ENCODE data around the gene TAGLN. TPM values are rescaled to one million over a fixed set of nuclear protein-coding genes. Genes with fewer than 3 reads are reported as not detected.

Gene TAGLN
- 806 TPM for polyA plus RNA-seq
- long read RNA-seq, donor 1, transcript TAGLN-202 (5 exons, 928 nt) = major isoform, 207 of 264 reads
- long read RNA-seq, donor 1, transcript TAGLN-207 (4 exons, 2,166 nt) = minor isoform, 14 of 264 reads
- long read RNA-seq, donor 1, partial matches to known transcripts = 35 of 264 reads
- long read RNA-seq, donor 1, other reads (novel, unspliced or antisense) = 5 of 264 reads
- long read RNA-seq, donor 2, transcript TAGLN-202 (5 exons, 928 nt) = major isoform, 245 of 326 reads
- long read RNA-seq, donor 2, transcript TAGLN-207 (4 exons, 2,166 nt) = minor isoform, 34 of 326 reads
- long read RNA-seq, donor 2, partial matches to known transcripts = 41 of 326 reads
- long read RNA-seq, donor 2, other reads (novel, unspliced or antisense) = 5 of 326 reads
- long read RNA-seq, donor 3 = 0 reads
- long read RNA-seq, donor 4, partial matches to known transcripts = 0 of 2 reads
- long read RNA-seq, donor 4, other reads (novel, unspliced or antisense) = 0 of 2 reads
- long read RNA-seq, donor 5, transcript TAGLN-207 (4 exons, 2,166 nt) = minor isoform, 30 of 484 reads
- long read RNA-seq, donor 5, transcript TAGLN-202 (5 exons, 928 nt) = major isoform, 361 of 484 reads
- long read RNA-seq, donor 5, partial matches to known transcripts = 85 of 484 reads
- long read RNA-seq, donor 5, other reads (novel, unspliced or antisense) = 6 of 484 reads
- long read RNA-seq, donor 6, transcript TAGLN-207 (4 exons, 2,166 nt) = minor isoform, 35 of 439 reads
- long read RNA-seq, donor 6, transcript TAGLN-202 (5 exons, 928 nt) = major isoform, 323 of 439 reads
- long read RNA-seq, donor 6, partial matches to known transcripts = 78 of 439 reads
- long read RNA-seq, donor 6, other reads (novel, unspliced or antisense) = 0 of 439 reads
- long read RNA-seq, donor 7, transcript TAGLN-202 (5 exons, 928 nt) = major isoform, 359 of 490 reads
- long read RNA-seq, donor 7, transcript TAGLN-207 (4 exons, 2,166 nt) = minor isoform, 45 of 490 reads
- long read RNA-seq, donor 7, partial matches to known transcripts = 63 of 490 reads
- long read RNA-seq, donor 7, other reads (novel, unspliced or antisense) = 22 of 490 reads
- long read RNA-seq, donor 8, transcript TAGLN-207 (4 exons, 2,166 nt) = minor isoform, 35 of 449 reads
- long read RNA-seq, donor 8, transcript TAGLN-202 (5 exons, 928 nt) = major isoform, 365 of 449 reads
- long read RNA-seq, donor 8, partial matches to known transcripts = 43 of 449 reads
- long read RNA-seq, donor 8, other reads (novel, unspliced or antisense) = 5 of 449 reads
- long read RNA-seq, donor 9, transcript TAGLN-207 (4 exons, 2,166 nt) = minor isoform, 45 of 613 reads
- long read RNA-seq, donor 9, transcript TAGLN-202 (5 exons, 928 nt) = major isoform, 385 of 613 reads
- long read RNA-seq, donor 9, partial matches to known transcripts = 147 of 613 reads
- long read RNA-seq, donor 9, other reads (novel, unspliced or antisense) = 32 of 613 reads
- long read RNA-seq, donor 10, transcript TAGLN-202 (5 exons, 928 nt) = major isoform, 252 of 423 reads
- long read RNA-seq, donor 10, transcript TAGLN-207 (4 exons, 2,166 nt) = minor isoform, 18 of 423 reads
- long read RNA-seq, donor 10, partial matches to known transcripts = 152 of 423 reads
- long read RNA-seq, donor 10, other reads (novel, unspliced or antisense) = 0 of 423 reads
- long read RNA-seq, donor 11, transcript TAGLN-207 (4 exons, 2,166 nt) = minor isoform, 41 of 417 reads
- long read RNA-seq, donor 11, transcript TAGLN-202 (5 exons, 928 nt) = major isoform, 241 of 417 reads
- long read RNA-seq, donor 11, partial matches to known transcripts = 127 of 417 reads
- long read RNA-seq, donor 11, other reads (novel, unspliced or antisense) = 8 of 417 reads

DNA sequence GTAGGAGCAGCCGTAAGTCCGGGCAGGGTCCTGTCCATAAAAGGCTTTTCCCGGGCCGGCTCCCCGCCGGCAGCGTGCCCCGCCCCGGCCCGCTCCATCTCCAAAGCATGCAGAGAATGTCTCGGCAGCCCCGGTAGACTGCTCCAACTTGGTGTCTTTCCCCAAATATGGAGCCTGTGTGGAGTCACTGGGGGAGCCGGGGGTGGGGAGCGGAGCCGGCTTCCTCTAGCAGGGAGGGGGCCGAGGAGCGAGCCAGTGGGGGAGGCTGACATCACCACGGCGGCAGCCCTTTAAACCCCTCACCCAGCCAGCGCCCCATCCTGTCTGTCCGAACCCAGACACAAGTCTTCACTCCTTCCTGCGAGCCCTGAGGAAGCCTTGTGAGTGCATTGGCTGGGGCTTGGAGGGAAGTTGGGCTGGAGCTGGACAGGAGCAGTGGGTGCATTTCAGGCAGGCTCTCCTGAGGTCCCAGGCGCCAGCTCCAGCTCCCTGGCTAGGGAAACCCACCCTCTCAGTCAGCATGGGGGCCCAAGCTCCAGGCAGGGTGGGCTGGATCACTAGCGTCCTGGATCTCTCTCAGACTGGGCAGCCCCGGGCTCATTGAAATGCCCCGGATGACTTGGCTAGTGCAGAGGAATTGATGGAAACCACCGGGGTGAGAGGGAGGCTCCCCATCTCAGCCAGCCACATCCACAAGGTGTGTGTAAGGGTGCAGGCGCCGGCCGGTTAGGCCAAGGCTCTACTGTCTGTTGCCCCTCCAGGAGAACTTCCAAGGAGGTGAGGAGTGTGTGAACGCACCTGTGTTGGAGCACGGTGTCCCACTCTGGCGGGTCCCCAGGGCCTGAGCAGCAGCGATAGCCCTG lies at the start of gene TAGLN:
TAGLN (plus strand) TSS at position 318 of the 863 bp plus-strand sequence. CDS start 3,644 bp downstream, outside the sequence.
- no CpG with 5 or more reads among the region's 34 CpGs for WGBS (ENCODE audit: insufficient coverage, low lambda C conversion rate)
- peak; percentile 43 to 69 for DNase-seq
- Histone ChIP-seq H3K4me3 (ENCODE audit: low read length) (peak within 1 kb of the TSS; percentile 41), H3K4me1 (ENCODE audit: control insufficient read depth, insufficient read depth, low read length) (peaks cover 10% of the 10 kb centered on the region), H3K9me3 (ENCODE audit: control insufficient read depth, low read depth, low read length) (peaks cover 9% of the 10 kb centered on the region), H3K36me3 (ENCODE audit: control insufficient read depth, insufficient read depth, low read length) (peaks cover 36% of the 10 kb centered on the region), H3K27me3 (ENCODE audit: control insufficient read depth, insufficient read depth, low read length) (no peaks in the 10 kb centered on the region), H3K27ac (ENCODE audit: low read length) (peak within 1 kb of the TSS; percentile 85)

DNA sequence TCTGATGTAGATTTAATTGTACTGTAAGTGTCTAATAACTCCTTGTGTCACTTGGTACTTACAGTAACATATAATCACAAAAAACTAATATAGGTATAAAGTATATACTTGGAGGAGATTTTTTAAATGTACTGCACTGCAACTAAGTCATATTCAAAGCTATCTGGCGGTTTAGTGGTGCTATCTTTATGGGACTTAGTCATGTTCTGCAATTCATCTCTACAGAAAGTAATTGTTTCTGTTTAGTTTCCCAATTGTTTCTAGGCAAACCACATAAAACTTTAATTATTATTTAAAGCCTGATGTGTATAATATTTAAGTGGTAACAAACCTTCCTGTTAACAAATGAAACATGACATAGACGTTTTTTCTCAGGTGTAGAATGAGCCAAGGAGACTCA lies 47.1 kb upstream of the TAGLN start:
- WGBS (ENCODE audit: insufficient coverage, low lambda C conversion rate) = no CpG with 5 or more reads among the region's 2 CpGs
- no peaks in the 10 kb centered on the region for H3K27me3 ChIP-seq (ENCODE audit: control insufficient read depth, insufficient read depth, low read length)
- no peaks in the 10 kb centered on the region for H3K4me1 ChIP-seq (ENCODE audit: control insufficient read depth, insufficient read depth, low read length)
- no peaks in the 10 kb centered on the region for H3K9me3 ChIP-seq (ENCODE audit: control insufficient read depth, low read depth, low read length)
- H3K4me3 ChIP-seq (ENCODE audit: low read length) = no peak overlapping the region
- no peak for DNase-seq
- peaks cover 36% of the 10 kb centered on the region for H3K36me3 ChIP-seq (ENCODE audit: control insufficient read depth, insufficient read depth, low read length)
- H3K27ac ChIP-seq (ENCODE audit: low read length) = no peak overlapping the region

DNA sequence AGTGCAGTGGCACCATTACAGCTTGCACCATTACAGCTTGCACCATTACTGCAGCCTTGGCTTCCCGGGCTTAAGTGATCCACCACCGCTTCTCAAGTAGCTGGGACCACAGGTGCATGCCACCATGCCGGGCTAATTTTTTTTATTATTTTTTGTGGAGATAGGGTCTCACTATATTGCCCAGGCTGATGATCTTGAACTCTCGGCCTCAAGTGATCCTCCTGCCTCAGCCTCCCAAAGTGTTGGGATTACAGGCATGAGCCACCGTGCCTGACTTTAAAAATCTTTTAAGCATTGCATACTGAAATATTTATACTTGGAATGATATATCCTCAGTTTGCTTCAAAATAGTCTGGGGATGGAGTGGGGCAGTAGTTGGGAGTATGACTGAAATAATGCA lies 44.7 kb upstream of the TAGLN start:
- DNase-seq = no peak
- no CpG with 5 or more reads among the region's 5 CpGs for WGBS (ENCODE audit: insufficient coverage, low lambda C conversion rate)
- Histone ChIP-seq H3K9me3 (ENCODE audit: control insufficient read depth, low read depth, low read length) (no peaks in the 10 kb centered on the region), H3K27me3 (ENCODE audit: control insufficient read depth, insufficient read depth, low read length) (no peaks in the 10 kb centered on the region), H3K36me3 (ENCODE audit: control insufficient read depth, insufficient read depth, low read length) (peaks cover 27% of the 10 kb centered on the region), H3K27ac (ENCODE audit: low read length) (no peak overlapping the region), H3K4me1 (ENCODE audit: control insufficient read depth, insufficient read depth, low read length) (no peaks in the 10 kb centered on the region), H3K4me3 (ENCODE audit: low read length) (no peak overlapping the region)

DNA sequence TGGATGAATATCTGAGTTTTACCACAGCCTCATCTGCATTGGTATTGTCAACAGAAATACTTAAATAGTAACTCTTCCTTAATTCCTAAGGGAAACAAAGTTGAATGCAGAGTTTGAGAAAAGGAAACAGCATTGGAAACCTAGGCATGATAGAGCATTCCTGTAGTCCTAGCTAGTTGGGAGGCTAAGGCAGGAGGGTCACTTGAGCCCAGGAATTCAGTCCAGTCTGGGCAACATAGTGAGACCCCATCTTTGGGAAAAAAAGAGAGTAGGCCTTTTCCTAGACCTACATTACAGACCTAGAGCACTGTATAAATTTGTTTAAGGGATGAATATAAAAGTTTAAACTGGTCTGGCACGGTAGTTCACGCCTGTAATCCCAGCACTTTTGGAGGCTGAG lies 41.7 kb upstream of the TAGLN start:
- no peaks in the 10 kb centered on the region for H3K27me3 ChIP-seq (ENCODE audit: control insufficient read depth, insufficient read depth, low read length)
- no CpG with 5 or more reads among the region's 2 CpGs for WGBS (ENCODE audit: insufficient coverage, low lambda C conversion rate)
- no peak overlapping the region for H3K27ac ChIP-seq (ENCODE audit: low read length)
- DNase-seq = no peak
- H3K9me3 ChIP-seq (ENCODE audit: control insufficient read depth, low read depth, low read length) = no peaks in the 10 kb centered on the region
- H3K36me3 ChIP-seq (ENCODE audit: control insufficient read depth, insufficient read depth, low read length) = peaks cover 35% of the 10 kb centered on the region
- no peaks in the 10 kb centered on the region for H3K4me1 ChIP-seq (ENCODE audit: control insufficient read depth, insufficient read depth, low read length)
- no peak overlapping the region for H3K4me3 ChIP-seq (ENCODE audit: low read length)

DNA sequence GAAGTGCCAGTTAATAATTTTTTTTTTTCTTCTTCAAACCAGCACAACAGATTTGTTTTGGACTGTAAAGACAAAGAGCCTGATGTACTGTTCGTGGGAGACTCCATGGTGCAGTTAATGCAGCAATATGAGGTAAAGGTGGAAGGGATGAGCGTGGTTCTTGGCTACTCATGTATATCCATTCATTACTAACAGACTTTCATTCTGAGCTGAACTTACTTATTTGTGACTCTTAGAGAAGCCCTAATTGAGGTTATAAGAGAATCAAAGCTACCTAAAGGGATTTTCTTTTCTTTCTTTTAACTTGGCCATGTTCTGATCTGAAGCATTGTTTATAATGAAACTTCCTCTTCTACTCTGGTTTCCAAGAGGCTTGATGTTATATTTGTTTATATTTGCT lies 39.3 kb upstream of the TAGLN start:
- Histone ChIP-seq H3K27ac (ENCODE audit: low read length) (no peak overlapping the region), H3K4me3 (ENCODE audit: low read length) (no peak overlapping the region), H3K9me3 (ENCODE audit: control insufficient read depth, low read depth, low read length) (no peaks in the 10 kb centered on the region), H3K36me3 (ENCODE audit: control insufficient read depth, insufficient read depth, low read length) (peaks cover 46% of the 10 kb centered on the region), H3K27me3 (ENCODE audit: control insufficient read depth, insufficient read depth, low read length) (no peaks in the 10 kb centered on the region), H3K4me1 (ENCODE audit: control insufficient read depth, insufficient read depth, low read length) (no peaks in the 10 kb centered on the region)
- WGBS (ENCODE audit: insufficient coverage, low lambda C conversion rate) = no CpG with 5 or more reads among the region's 2 CpGs
- no peak for DNase-seq

DNA sequence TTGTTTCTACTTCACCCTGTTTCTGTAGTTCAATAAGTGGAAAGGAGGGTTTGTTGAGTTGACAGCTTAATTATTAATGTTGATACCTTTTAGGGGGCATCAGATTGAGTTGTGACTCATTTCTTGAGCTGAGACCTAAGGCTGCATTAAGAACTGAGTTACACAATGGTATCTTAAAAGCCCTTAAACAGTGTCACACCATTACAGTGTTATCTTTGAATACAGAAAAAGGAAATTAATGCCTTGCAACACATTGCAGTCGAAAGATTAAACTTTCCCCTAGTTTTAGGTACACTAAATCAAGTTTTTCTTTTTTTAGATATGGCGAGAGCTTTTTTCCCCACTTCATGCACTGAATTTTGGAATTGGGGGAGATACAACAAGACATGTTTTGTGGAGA lies 38.3 kb upstream of the TAGLN start:
- H3K36me3 ChIP-seq (ENCODE audit: control insufficient read depth, insufficient read depth, low read length) = peaks cover 48% of the 10 kb centered on the region
- H3K27ac ChIP-seq (ENCODE audit: low read length) = peak overlapping the region; percentile 51
- peak; percentile 66 to 83 for DNase-seq
- H3K4me3 ChIP-seq (ENCODE audit: low read length) = no peak overlapping the region
- H3K9me3 ChIP-seq (ENCODE audit: control insufficient read depth, low read depth, low read length) = no peaks in the 10 kb centered on the region
- H3K4me1 ChIP-seq (ENCODE audit: control insufficient read depth, insufficient read depth, low read length) = no peaks in the 10 kb centered on the region
- no peaks in the 10 kb centered on the region for H3K27me3 ChIP-seq (ENCODE audit: control insufficient read depth, insufficient read depth, low read length)
- WGBS (ENCODE audit: insufficient coverage, low lambda C conversion rate) = 10% methylated on average over 2 of the region's 2 CpGs

DNA sequence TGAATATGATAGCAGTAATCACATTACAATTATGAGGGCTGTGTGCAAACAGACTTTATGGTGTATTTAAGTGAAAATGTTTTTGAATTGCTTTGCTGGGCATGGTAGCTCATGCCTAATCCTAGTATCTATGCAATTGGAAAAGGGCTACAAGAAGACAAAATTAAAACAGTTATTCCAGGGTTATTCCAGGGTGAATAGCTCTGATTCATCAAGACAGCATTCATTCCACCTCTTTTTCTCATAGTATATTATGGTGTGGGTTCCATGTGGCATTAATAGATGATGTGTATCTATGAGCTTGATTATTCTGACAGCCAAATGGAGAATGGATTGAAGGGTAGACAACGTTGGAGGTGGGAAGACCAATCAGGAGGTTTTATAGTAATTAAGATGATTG lies 32.7 kb upstream of the TAGLN start:
- WGBS (ENCODE audit: insufficient coverage, low lambda C conversion rate) = 71% methylated on average over 1 of the region's 1 CpG
- Histone ChIP-seq H3K27ac (ENCODE audit: low read length) (no peak overlapping the region), H3K9me3 (ENCODE audit: control insufficient read depth, low read depth, low read length) (no peaks in the 10 kb centered on the region), H3K36me3 (ENCODE audit: control insufficient read depth, insufficient read depth, low read length) (peaks cover 62% of the 10 kb centered on the region), H3K4me1 (ENCODE audit: control insufficient read depth, insufficient read depth, low read length) (peaks cover 5% of the 10 kb centered on the region), H3K4me3 (ENCODE audit: low read length) (no peak overlapping the region), H3K27me3 (ENCODE audit: control insufficient read depth, insufficient read depth, low read length) (no peaks in the 10 kb centered on the region)
- no peak for DNase-seq

DNA sequence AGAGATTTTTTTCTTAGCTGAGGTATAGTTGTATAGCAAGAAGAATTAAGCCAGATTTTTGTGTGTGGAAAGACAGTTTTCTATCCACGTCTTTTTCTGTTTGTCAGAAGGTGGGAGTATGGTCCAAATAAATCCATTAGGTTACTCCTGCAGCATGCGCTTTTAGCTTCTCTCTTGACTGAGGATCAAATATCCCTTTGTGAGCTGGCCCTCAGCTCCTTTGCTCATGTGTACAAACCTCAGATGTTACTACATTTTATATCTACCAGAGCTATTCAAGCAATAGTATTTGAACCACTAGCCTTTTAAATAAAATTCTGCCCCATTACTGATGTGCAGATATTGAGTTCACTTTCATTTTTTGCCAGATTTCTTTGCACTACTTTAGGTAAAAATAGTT lies 29.4 kb upstream of the TAGLN start:
- Histone ChIP-seq H3K4me1 (ENCODE audit: control insufficient read depth, insufficient read depth, low read length) (peaks cover 24% of the 10 kb centered on the region), H3K4me3 (ENCODE audit: low read length) (no peak overlapping the region), H3K27ac (ENCODE audit: low read length) (no peak overlapping the region), H3K27me3 (ENCODE audit: control insufficient read depth, insufficient read depth, low read length) (no peaks in the 10 kb centered on the region), H3K36me3 (ENCODE audit: control insufficient read depth, insufficient read depth, low read length) (peaks cover 34% of the 10 kb centered on the region), H3K9me3 (ENCODE audit: control insufficient read depth, low read depth, low read length) (no peaks in the 10 kb centered on the region)
- 86% methylated on average over 1 of the region's 2 CpGs for WGBS (ENCODE audit: insufficient coverage, low lambda C conversion rate)
- DNase-seq = no peak

DNA sequence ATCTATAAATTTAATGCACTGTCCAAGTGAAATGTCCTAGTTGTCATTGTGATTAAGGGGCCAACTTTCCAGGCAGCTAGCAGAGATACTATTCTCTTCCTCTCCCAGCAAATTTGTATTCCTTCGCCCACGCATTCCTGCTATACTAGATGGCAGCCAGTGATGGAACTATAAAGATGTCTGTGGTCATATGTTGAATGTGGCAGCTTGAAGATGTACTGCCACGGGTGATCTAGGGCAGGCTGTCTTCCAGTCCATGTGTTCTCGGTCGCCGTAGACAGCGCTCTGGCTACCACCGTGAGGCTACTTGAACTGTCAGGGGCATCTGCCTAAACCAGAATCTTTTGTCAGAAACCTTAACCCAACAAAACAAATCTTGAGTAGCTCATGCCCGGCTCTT lies 29.0 kb upstream of the TAGLN start:
- peaks cover 33% of the 10 kb centered on the region for H3K36me3 ChIP-seq (ENCODE audit: control insufficient read depth, insufficient read depth, low read length)
- no peak overlapping the region for H3K4me3 ChIP-seq (ENCODE audit: low read length)
- H3K27ac ChIP-seq (ENCODE audit: low read length) = no peak overlapping the region
- H3K27me3 ChIP-seq (ENCODE audit: control insufficient read depth, insufficient read depth, low read length) = no peaks in the 10 kb centered on the region
- WGBS (ENCODE audit: insufficient coverage, low lambda C conversion rate) = 100% methylated on average over 1 of the region's 9 CpGs
- H3K4me1 ChIP-seq (ENCODE audit: control insufficient read depth, insufficient read depth, low read length) = peaks cover 24% of the 10 kb centered on the region
- H3K9me3 ChIP-seq (ENCODE audit: control insufficient read depth, low read depth, low read length) = no peaks in the 10 kb centered on the region
- no peak for DNase-seq

Data from large intestine (tissue), 12 donors.